GOT3 (cell line): ENCODE measurements around the gene FAM163A.
"Not testable (repeated sequence)": the region's sequence is repeated elsewhere in the genome, so short reads cannot be mapped to it uniquely, and the experiment has no call there.

ENCODE experiments used
- DNase-seq: peaks from one replicate; lab custom pipeline; 2025; ENCODE audit warnings: mixed read lengths; lab: John Stamatoyannopoulos, UW

FAM163A gene

GRCh38 chr1:179742717-179743678, at the start of gene FAM163A:
Gene FAM163A (plus strand): TSS chr1:179743291. CDS start chr1:179813098, 69,807 bp downstream.
- DNase-seq = no peak

GRCh38 chr1:179694530-179694929, 48.6 kb upstream of the FAM163A start:
- DNase-seq = not testable (repeated sequence)

- DNase-seq = no peak
Measured at GRCh38 chr1:179702946-179703539, 40.0 kb upstream of the FAM163A start.

GRCh38 chr1:179706339-179706941, 36.7 kb upstream of the FAM163A start:
- DNase-seq = no peak

- no peak for DNase-seq
Measured at GRCh38 chr1:179707406-179707805, 35.7 kb upstream of the FAM163A start.

GRCh38 chr1:179708434-179709195, 34.5 kb upstream of the FAM163A start:
- DNase-seq = no peak

GRCh38 chr1:179709841-179710329, 33.2 kb upstream of the FAM163A start:
- no peak for DNase-seq

- DNase-seq = no peak
Measured at GRCh38 chr1:179714159-179714558, 28.9 kb upstream of the FAM163A start.

GRCh38 chr1:179714623-179715022, 28.5 kb upstream of the FAM163A start:
- DNase-seq = no peak

GRCh38 chr1:179719272-179719671, 23.8 kb upstream of the FAM163A start:
- DNase-seq = no peak

- no peak for DNase-seq
Measured at GRCh38 chr1:179728271-179728670, 14.8 kb upstream of the FAM163A start.

- DNase-seq = no peak
Measured at GRCh38 chr1:179729881-179730280, 13.2 kb upstream of the FAM163A start.

GRCh38 chr1:179731643-179732042, 11.4 kb upstream of the FAM163A start:
- no peak for DNase-seq

- no peak for DNase-seq
Measured at GRCh38 chr1:179742291-179742690, 800 bp upstream of the FAM163A start.

GRCh38 chr1:179743679-179744400, 749 bp downstream of the FAM163A start:
- no peak for DNase-seq

- no peak for DNase-seq
Measured at GRCh38 chr1:179744401-179745130, 1.5 kb downstream of the FAM163A start.

- no peak for DNase-seq
Measured at GRCh38 chr1:179745131-179745611, 2.1 kb downstream of the FAM163A start.

- DNase-seq = no peak
Measured at GRCh38 chr1:179745743-179746142, 2.7 kb downstream of the FAM163A start.

- no peak for DNase-seq
Measured at GRCh38 chr1:179747611-179748010, 4.5 kb downstream of the FAM163A start.

GRCh38 chr1:179748772-179749171, 5.7 kb downstream of the FAM163A start:
- no peak for DNase-seq
